GM12878 (cell line): ENCODE measurements around the gene XIAP. TPM values are rescaled to one million over a fixed set of nuclear protein-coding genes. Genes with fewer than 3 reads are reported as not detected.

Experiments used
- ATAC-seq: fragments of 200-7000 bp; cut with Tn5 transposase; 3 replicates; pipeline ENCODE4 v1.9.1; 2020; ENCODE audit warnings: mild to moderate bottlenecking, moderate library complexity
- BruUV-seq: library from RNA; stranded (reverse); fragments of 400-500 nt; replicated peaks from 2 replicates; lab custom pipeline; 2021; lab: Mats Ljungman, UMichigan
- CTCF ChIA-PET: fragments of 300-600 bp; sonication (Branson Sonifier 250); formaldehyde crosslinking; extraction: SDS; loops from one replicate; lab custom pipeline; 2021; ENCODE audit warnings: inconsistent platforms; lab: Yijun Ruan, JAX
- POLR2A ChIA-PET: fragments of 350-600 bp; formaldehyde crosslinking; extraction: SDS; loops from one replicate; lab custom pipeline; 2021; ENCODE audit warnings: inconsistent platforms; lab: Charles Lee
- RAD21 ChIA-PET: fragments of 300-600 bp; sonication (Branson Sonifier 250); formaldehyde crosslinking; loops from one replicate; lab custom pipeline; 2023; ENCODE audit warnings: antibody characterized with exemption; ENCODE audit not compliant: unreplicated experiment; lab: Charles Lee
- SMC1A ChIA-PET: fragments of 300-600 bp; sonication (Branson Sonifier 250); formaldehyde crosslinking; loops from one replicate; lab custom pipeline; 2023; ENCODE audit not compliant: unreplicated experiment, uncharacterized antibody; lab: Charles Lee
- DNase-seq: peaks from one replicate; pipeline ENCODE4 v3.0.0-alpha.2; 2011; ENCODE audit warnings: low read depth, low spot score
- FAIRE-seq: peaks from 3 replicates; lab custom pipeline; 2011; peaks lifted over from hg19 to GRCh38; lab: Jason Lieb, UNC
- H2AFZ ChIP-seq: 2 replicates; pipeline ENCODE4 v1.6.0; 2011; ENCODE audit warnings: low read depth, low read length, control low read depth; ENCODE audit not compliant: control insufficient read depth
- H3K27ac ChIP-seq: 2 replicates; pipeline ENCODE4 v1.5.1; 2011; ENCODE audit warnings: control low read depth; ENCODE audit not compliant: control insufficient read depth, insufficient read depth
- H3K27me3 ChIP-seq, 2 experiments: replicated peaks in 1 of 2; 2 replicates each; pipeline versions ENCODE4 v1.6.0 to v1.6.1; 2011; ENCODE audit warnings: low read length in 1 of 2; ENCODE audit not compliant: control insufficient read depth in 2 of 2, insufficient read depth in 2 of 2
- H3K36me3 ChIP-seq, 2 experiments: 2 replicates each; pipeline ENCODE4 v1.5.1; 2011; ENCODE audit warnings: low read length in 1 of 2; ENCODE audit not compliant: control insufficient read depth in 2 of 2, insufficient read depth in 2 of 2
- H3K4me1 ChIP-seq: 2 replicates; pipeline ENCODE4 v1.6.1; 2011; ENCODE audit warnings: mild to moderate bottlenecking, low read length, moderate library complexity, mixed read lengths; ENCODE audit not compliant: control insufficient read depth, insufficient read depth
- H3K4me2 ChIP-seq: 2 replicates; pipeline ENCODE4 v1.6.0; 2011; ENCODE audit warnings: control low read depth; ENCODE audit not compliant: control insufficient read depth, insufficient read depth
- H3K4me3 ChIP-seq: fragments of 200-600 bp; sonication (generic); 2 replicates; pipeline ENCODE4 v1.5.1; 2016
- H3K79me2 ChIP-seq: 2 replicates; pipeline ENCODE4 v1.6.0; 2011; ENCODE audit warnings: low read length; ENCODE audit not compliant: control insufficient read depth, insufficient read depth
- H3K9ac ChIP-seq: 2 replicates; pipeline ENCODE4 v1.8.0; 2011; ENCODE audit warnings: low read length, control low read depth, mixed read lengths; ENCODE audit not compliant: control insufficient read depth, insufficient read depth
- H3K9me3 ChIP-seq: replicated peaks from 3 replicates; pipeline ENCODE4 v1.5.1; 2011; ENCODE audit warnings: mild to moderate bottlenecking, low read length; ENCODE audit not compliant: control insufficient read depth, insufficient read depth
- H4K20me1 ChIP-seq: 2 replicates; pipeline ENCODE4 v1.6.0; 2011; ENCODE audit not compliant: control insufficient read depth, insufficient read depth
- FOS ChIP-seq: IDR thresholded peaks from 3 replicates; pipeline ENCODE4 v1.6.1; 2011; ENCODE audit warnings: borderline replicate concordance; ENCODE audit not compliant: insufficient read length; ENCODE audit errors: extremely low read depth
- NKRF ChIP-seq: fragments of 450-650 bp; conservative IDR thresholded peaks from 2 replicates; pipeline ENCODE4 v1.6.1; 2017; ENCODE audit warnings: mild to moderate bottlenecking, moderate library complexity
- POLR2A ChIP-seq: IDR thresholded peaks from 2 replicates; pipeline ENCODE4 v1.6.1; 2011; ENCODE audit warnings: low read depth, mild to moderate bottlenecking, low read length
- SMAD1 ChIP-seq: fragments of 450-650 bp; IDR thresholded peaks from 2 replicates; pipeline ENCODE4 v1.6.1; 2018; ENCODE audit warnings: mild to moderate bottlenecking, low read depth; ENCODE audit not compliant: partially characterized antibody
- SMAD5 ChIP-seq: IDR thresholded peaks from 2 replicates; pipeline ENCODE4 v1.6.1; 2016; ENCODE audit warnings: antibody characterized with exemption, low read depth
- STAT1 ChIP-seq: fragments of 450-650 bp; conservative IDR thresholded peaks from 2 replicates; pipeline ENCODE4 v1.6.1; 2014; ENCODE audit warnings: antibody characterized with exemption, mild to moderate bottlenecking
- WGBS: methylation state at CpG from one replicate; pipeline ENCODE4 v1.1.6; 2016; ENCODE audit warnings: low lambda C conversion rate; ENCODE audit not compliant: insufficient replicate concordance, insufficient coverage; ENCODE audit errors: missing lambda C conversion rate; 5-methylcytosine and 5-hydroxymethylcytosine counted together
- in situ Hi-C: fragments of 300-500 bp; cut with MboI; formaldehyde crosslinking; loops from 9 replicates; pipeline ENCODE4 v1.14.3; 2018; ENCODE audit warnings: mixed read lengths
- intact Hi-C: fragments of 100-400 bp; cut with micrococcal nuclease; formaldehyde crosslinking; loops from one replicate; pipeline ENCODE4 v1.14.2; 2022; ENCODE audit not compliant: unreplicated experiment
- polyA plus RNA-seq, 11 experiments: library from polyadenylated mRNA; depleted of rRNA in 4 of 11; unstranded in 6 of 11; stranded (reverse) in 5 of 11; fragments of >200 nt; fragmentation: Nextera tagmentation in 4 of 11; fragmentation: Illumina TruSeq in 1 of 11; extraction: Ambion mirVana in 4 of 11; extraction: Trizol in 1 of 11; gene quantifications; 1 replicate in 1 of 11; 2 replicates in 10 of 11; pipeline versions ENCODE4 v1.2.1 to v1.2.3, GENCODE V29; 2011 to 2016; ENCODE audit warnings: inconsistent platforms in 2 of 11, missing spikeins in 2 of 11, low read depth in 1 of 11
- total RNA-seq, 4 experiments: library from RNA; depleted of rRNA in 3 of 4; stranded (reverse); fragments of >200 nt in 3 of 4; fragmentation: Illumina TruSeq in 1 of 4; extraction: Trizol in 1 of 4; gene quantifications; 2 replicates each; pipeline versions ENCODE4 v1.2.1 to v1.2.3, GENCODE V29; 2013 to 2021

Gene XIAP
- total and polyA plus RNA-seq, 10 of the 15 experiments (the other 5 are each of a cell fraction or from before 2014, with no cell fraction given), result 3.3 to 21.1 (median 14.5) TPM

DNA sequence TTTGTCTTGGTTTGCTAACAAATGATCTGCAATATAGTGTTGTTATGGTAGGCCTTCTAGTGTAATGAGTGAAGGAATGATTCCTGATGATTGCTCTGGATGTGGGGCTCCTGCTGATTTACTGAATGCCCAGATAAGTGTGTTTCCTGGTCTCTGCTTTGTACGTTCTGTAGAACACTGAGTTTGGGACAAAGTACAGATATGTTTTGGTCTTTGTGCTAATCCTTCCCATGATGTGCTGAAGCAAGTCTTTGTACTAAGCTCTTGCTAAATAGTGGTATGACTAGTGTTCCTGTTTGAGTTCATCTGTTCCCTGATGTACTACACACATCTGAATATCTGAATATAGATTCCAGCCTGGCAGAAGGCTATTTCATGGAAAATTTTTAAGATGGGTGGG is 36.9 kb upstream of the XIAP start:
- Histone ChIP-seq H3K9me3 (no peaks in the 10 kb centered on the region; the same call in 2 of the 3 replicates), H3K27me3 (no peaks in the 10 kb centered on the region), H2AFZ (no peak overlapping the region), H3K4me3 (no peak overlapping the region), H3K9ac (no peak overlapping the region), H3K36me3 (no peaks in the 10 kb centered on the region), H4K20me1 (no peaks in the 10 kb centered on the region), H3K79me2 (no peaks in the 10 kb centered on the region), H3K4me2 (no peak overlapping the region), H3K27ac (no peak overlapping the region), H3K4me1 (no peaks in the 10 kb centered on the region)
- POLR2A ChIA-PET, result no interaction called here
- intact Hi-C loops (no loop called here), in situ Hi-C loops (no loop called here)
- DNase-seq, result no peak
- 54% methylated on average over 1 of the region's 1 CpG for WGBS
- FAIRE-seq, result no peak
- CTCF ChIA-PET, result interaction anchor here (1.0 kb wide), 1 partner anchor 24 kb away, joined by 3 read pairs; no protein-coding TSS in a partner anchor
- no peak for TF ChIP-seq FOS
- TF ChIP-seq SMAD1, result no peak
- no peak for TF ChIP-seq SMAD5
- no peak for TF ChIP-seq POLR2A
- no peak for TF ChIP-seq NKRF
- TF ChIP-seq STAT1, result no peak
- RAD21 ChIA-PET, result no interaction called here
- no TSS peak for BruUV-seq
- no peak for ATAC-seq
- SMC1A ChIA-PET, result interaction anchor here (0.8 to 0.9 kb wide), 2 partner anchors 38 to 46 kb away, joined by 3 read pairs; no protein-coding TSS in a partner anchor
